BJ (cell line): Measurements from ENCODE around the gene SHROOM3. TPM values are rescaled to one million over a fixed set of nuclear protein-coding genes. Genes with fewer than 3 reads are reported as not detected.

Experiments
- CTCF ChIA-PET: fragments of 350-600 bp; formaldehyde crosslinking; extraction: SDS; loops from one replicate; lab custom pipeline; 2021; ENCODE audit warnings: antibody characterized with exemption, inconsistent platforms; lab: Yijun Ruan, JAX
- POLR2A ChIA-PET: fragments of 300-600 bp; sonication (Branson Sonifier 250); formaldehyde crosslinking; extraction: SDS; loops from one replicate; lab custom pipeline; 2021; ENCODE audit warnings: antibody characterized with exemption; lab: Charles Lee
- DNase-seq: peaks from one replicate; pipeline ENCODE4 v3.0.0-alpha.2; 2011; ENCODE audit warnings: low read depth
- H3K27me3 ChIP-seq: 2 replicates; pipeline ENCODE4 v1.6.0; 2011; ENCODE audit warnings: low read length; ENCODE audit not compliant: control insufficient read depth, insufficient read depth
- H3K36me3 ChIP-seq: 2 replicates; pipeline ENCODE4 v1.5.1; 2011; ENCODE audit warnings: low read length; ENCODE audit not compliant: control insufficient read depth, insufficient read depth
- H3K4me3 ChIP-seq: 2 replicates; pipeline ENCODE4 v1.5.1; 2011; ENCODE audit warnings: low read depth, mild to moderate bottlenecking, control low read depth, low read length
- CTCF ChIP-seq: IDR thresholded peaks from 2 replicates; pipeline ENCODE4 v1.5.1; 2011; ENCODE audit warnings: low read depth, mild to moderate bottlenecking, control low read depth, inconsistent platforms, low read length, moderate library complexity; ENCODE audit not compliant: insufficient read depth
- polyA plus RNA-seq: library from polyadenylated mRNA; depleted of rRNA; stranded (reverse); fragments of >200 nt; gene quantifications from 2 replicates; pipeline ENCODE4 v1.2.3, GENCODE V29; 2011

The SHROOM3 gene
- polyA plus RNA-seq, 1 experiment: 46.1 TPM

GRCh38 chr4:76729460-76729859 is 294.4 kb downstream of the SHROOM3 start:
- Histone ChIP-seq H3K36me3 (peaks cover 11% of the 10 kb centered on the region), H3K27me3 (no peaks in the 10 kb centered on the region), H3K4me3 (no peak overlapping the region)
- POLR2A ChIA-PET: interaction anchor here (2.0 kb wide), 1 partner anchor 9 kb away, joined by 10 read pairs; no protein-coding TSS in a partner anchor
- CTCF ChIA-PET: interaction anchor here (1.6 kb wide), 1 partner anchor 31 kb away, joined by 4 read pairs; no protein-coding TSS in a partner anchor
- no peak for DNase-seq
- TF ChIP-seq CTCF: no peak

DNA sequence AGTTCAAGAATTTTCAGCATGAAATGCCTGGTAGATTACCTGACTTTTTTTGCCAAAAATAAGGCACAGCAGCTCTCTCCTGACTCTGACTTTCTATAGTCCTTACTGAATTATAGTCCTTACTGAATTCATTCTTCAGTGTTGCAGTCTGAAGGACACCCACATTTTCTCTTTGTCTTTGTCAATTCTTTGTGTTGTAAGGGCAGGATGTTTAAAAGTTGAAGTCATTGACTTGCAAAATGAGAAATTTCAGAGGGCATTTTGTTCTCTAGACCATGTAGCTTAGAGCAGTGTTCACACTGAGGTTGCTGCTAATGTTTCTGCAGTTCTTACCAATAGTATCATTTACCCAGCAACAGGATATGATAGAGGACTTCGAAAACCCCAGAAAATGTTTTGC is 295.0 kb downstream of the SHROOM3 start:
- H3K27me3 ChIP-seq: no peaks in the 10 kb centered on the region
- peaks cover 11% of the 10 kb centered on the region for H3K36me3 ChIP-seq
- no peak overlapping the region for H3K4me3 ChIP-seq
- CTCF ChIA-PET: interaction anchor here (1.6 kb wide), 1 partner anchor 31 kb away, joined by 4 read pairs; no protein-coding TSS in a partner anchor
- POLR2A ChIA-PET: interaction anchor here (2.0 kb wide), 1 partner anchor 8 kb away, joined by 10 read pairs; no protein-coding TSS in a partner anchor
- TF ChIP-seq CTCF: no peak
- no peak for DNase-seq

DNA sequence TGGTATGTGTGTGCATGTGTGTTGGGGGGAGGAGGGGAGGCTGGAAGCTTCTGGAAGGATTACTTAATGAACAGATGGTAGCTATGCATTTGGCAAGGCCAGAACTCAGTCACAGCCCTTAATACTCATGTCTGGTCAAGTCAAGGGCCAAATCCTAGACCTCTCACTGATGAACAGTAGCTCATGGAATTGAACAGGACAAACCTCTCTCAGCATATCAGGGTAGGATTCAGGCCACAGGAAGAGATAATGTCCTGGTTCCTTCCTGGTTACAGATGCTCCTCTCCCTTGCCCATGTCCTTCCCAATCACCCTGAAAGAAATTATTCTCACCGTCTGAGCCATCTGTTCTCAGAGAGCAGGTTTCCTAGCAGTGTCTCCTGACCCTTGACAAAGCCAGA is 297.2 kb downstream of the SHROOM3 start:
- Histone ChIP-seq H3K27me3 (no peaks in the 10 kb centered on the region), H3K36me3 (peaks cover 12% of the 10 kb centered on the region), H3K4me3 (no peak overlapping the region)
- ChIA-PET POLR2A (no interaction called here), CTCF (no interaction called here)
- no peak for TF ChIP-seq CTCF
- no peak for DNase-seq

DNA sequence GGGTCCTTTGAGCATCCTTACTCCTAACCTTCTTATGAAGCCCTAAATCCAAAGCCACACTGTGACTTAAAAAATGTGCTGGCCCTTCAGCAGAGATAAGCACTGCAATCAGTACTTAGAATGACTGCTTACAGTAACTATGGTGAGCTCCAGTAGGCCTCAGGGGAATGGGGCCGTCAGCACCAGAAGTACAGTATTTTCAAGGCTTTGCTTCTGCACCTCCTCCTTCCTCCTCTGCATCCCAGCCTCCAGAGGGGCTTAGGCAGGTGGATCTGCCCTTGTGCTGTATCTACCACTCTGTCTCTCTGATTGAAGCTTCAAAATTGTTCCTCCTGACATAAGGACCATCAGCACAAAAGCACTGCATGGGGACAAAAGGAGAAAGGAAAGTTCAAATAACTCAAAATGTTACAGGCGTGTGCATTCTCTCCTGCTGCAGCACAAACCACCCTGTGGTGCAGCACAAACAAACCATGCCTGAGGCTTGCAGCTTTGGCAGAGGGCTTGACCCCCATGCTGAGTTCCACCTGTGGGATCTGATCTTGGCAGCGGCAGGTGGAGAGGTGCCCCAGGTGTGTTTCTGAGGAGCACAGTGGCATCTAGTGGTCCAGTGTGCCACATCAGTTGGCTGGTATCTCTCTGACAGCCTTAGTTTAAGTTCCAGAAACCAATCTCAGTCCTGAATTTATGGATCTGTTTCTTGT is 298.2 kb downstream of the SHROOM3 start:
- H3K27me3 ChIP-seq: no peaks in the 10 kb centered on the region
- ChIA-PET POLR2A (interaction anchor here (1.0 kb wide), 1 partner anchor 126 kb away, joined by 3 read pairs; no protein-coding TSS in a partner anchor), CTCF (no interaction called here)
- TF ChIP-seq CTCF: no peak
- peaks cover 12% of the 10 kb centered on the region for H3K36me3 ChIP-seq
- no peak overlapping the region for H3K4me3 ChIP-seq
- DNase-seq: no peak

- no peaks in the 10 kb centered on the region for H3K27me3 ChIP-seq
- no peak for TF ChIP-seq CTCF
- DNase-seq: no peak
- ChIA-PET POLR2A (interaction anchor here (0.6 kb wide), 1 partner anchor 77 kb away, joined by 3 read pairs; no protein-coding TSS in a partner anchor), CTCF (interaction anchor here (1.0 to 1.4 kb wide), 2 partner anchors 14 to 101 kb away, joined by 3 read pairs; no protein-coding TSS in a partner anchor)
- no peak overlapping the region for H3K4me3 ChIP-seq
- peaks cover 33% of the 10 kb centered on the region for H3K36me3 ChIP-seq
These were observed 301.4 kb downstream of the SHROOM3 start for GRCh38 chr4:76736414-76736813.
